Large intestine (tissue), 3 donors: ENCODE data around the gene UBASH3A. TPM values are rescaled to one million over a fixed set of nuclear protein-coding genes. Genes with fewer than 3 reads are reported as not detected.
"Not testable (repeated sequence)": the region's sequence is repeated elsewhere in the genome, so short reads cannot be mapped to it uniquely, and the experiment has no call there.

ENCODE experiments used
- DNase-seq, 2 donors: peaks; one replicate each; pipeline versions ENCODE4 v3.0.0 to v3.0.0-alpha.2; 2013
- H3K27ac ChIP-seq: one replicate; pipeline ENCODE4 v1.5.1; 2013; ENCODE audit warnings: low read length
- H3K27me3 ChIP-seq: 2 replicates; pipeline ENCODE4 v1.6.1; 2013; ENCODE audit warnings: low read length; ENCODE audit not compliant: control insufficient read depth, insufficient read depth
- H3K36me3 ChIP-seq: 2 replicates; pipeline ENCODE4 v1.6.1; 2013; ENCODE audit warnings: low read length; ENCODE audit not compliant: control insufficient read depth, insufficient read depth
- H3K4me1 ChIP-seq: one replicate; pipeline ENCODE4 v1.6.1; 2013; ENCODE audit warnings: low read length; ENCODE audit not compliant: control insufficient read depth, insufficient read depth
- H3K4me3 ChIP-seq: one replicate; pipeline ENCODE4 v1.5.1; 2013; ENCODE audit warnings: low read length
- H3K9me3 ChIP-seq: one replicate; pipeline ENCODE4 v1.6.1; 2013; ENCODE audit warnings: mild to moderate bottlenecking, low read depth, low read length, moderate library complexity; ENCODE audit not compliant: control insufficient read depth
- WGBS: methylation state at CpG from one replicate; pipeline ENCODE4 v1.1.5; 2013; ENCODE audit warnings: low lambda C conversion rate; ENCODE audit not compliant: insufficient coverage; 5-methylcytosine and 5-hydroxymethylcytosine counted together
- polyA plus RNA-seq: library from polyadenylated mRNA; unstranded; fragments of 120-200 nt; gene quantifications from one replicate; pipeline ENCODE4 v1.2.1, GENCODE V29; 2013

UBASH3A gene
- polyA plus RNA-seq, 1 donor, result 0.73 TPM

DNA sequence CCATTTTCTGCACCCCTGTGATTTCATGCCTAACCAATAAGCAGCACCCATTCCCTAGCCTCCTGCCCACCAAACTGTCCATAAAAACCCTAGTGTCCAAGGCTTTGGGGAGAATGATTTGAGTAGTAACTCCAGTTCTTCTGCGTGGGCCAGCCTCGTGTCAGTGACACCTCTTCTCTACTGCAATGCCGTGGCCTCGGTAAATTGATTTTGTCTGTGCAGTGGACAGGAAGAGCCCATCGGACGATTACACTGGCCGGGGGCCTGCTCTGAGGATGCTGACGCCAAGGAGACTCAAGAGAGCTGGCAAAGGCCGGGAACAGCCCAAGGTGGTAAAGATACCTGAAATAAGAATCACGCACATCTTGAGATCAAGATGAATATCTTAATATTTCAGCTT is 63.0 kb downstream of the UBASH3A start:
- DNase-seq, result no peak
- Histone ChIP-seq H3K4me1 (peaks cover 82% of the 10 kb centered on the region), H3K4me3 (no peak overlapping the region), H3K36me3 (no peaks in the 10 kb centered on the region), H3K27ac (no peak overlapping the region), H3K27me3 (no peaks in the 10 kb centered on the region), H3K9me3 (no peaks in the 10 kb centered on the region)
- WGBS, result no CpG with 5 or more reads among the region's 10 CpGs

DNA sequence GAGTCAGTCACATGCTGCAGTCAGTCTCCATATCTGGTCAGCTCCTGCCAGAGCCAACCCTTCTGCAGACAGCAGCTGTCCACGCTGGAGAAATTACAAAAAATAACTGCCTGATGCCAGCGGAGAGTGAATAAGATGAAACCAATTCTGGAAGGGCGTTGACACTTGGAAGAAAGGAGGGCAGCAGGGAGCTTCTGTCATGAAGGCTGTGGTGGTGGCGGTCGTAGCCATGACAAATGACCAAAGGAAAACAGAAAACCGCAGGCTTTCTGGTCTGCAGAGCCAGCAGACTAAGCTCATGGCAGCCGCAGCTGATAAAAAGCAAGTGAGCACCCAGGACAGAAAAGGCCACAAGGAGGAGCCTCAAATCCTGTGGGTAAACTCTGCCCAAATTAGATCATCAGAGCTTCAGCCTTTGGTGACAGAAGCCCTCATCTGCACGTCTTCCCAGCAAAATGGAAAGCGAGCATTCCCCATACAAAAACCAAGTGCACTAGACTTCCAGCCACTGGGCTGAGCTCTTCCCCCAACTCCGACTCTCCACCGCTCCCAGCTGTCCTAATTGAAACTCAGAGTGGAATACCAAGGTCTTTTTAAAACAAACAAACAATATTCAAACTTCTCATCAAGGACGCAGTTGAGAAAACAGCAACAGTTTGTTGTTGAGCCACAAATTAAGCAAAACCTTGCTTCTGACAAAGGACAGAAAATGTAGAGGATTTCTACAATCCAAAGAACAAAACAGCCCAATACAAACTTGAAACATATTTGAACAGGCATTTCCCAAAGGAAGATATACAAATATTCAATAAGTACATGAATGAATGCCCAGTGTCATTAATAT is 63.7 kb downstream of the UBASH3A start:
- no peaks in the 10 kb centered on the region for H3K36me3 ChIP-seq
- no peaks in the 10 kb centered on the region for H3K27me3 ChIP-seq
- peak overlapping the region; percentile 99 for H3K27ac ChIP-seq
- H3K4me3 ChIP-seq, result no peak overlapping the region
- H3K4me1 ChIP-seq, result peaks cover 75% of the 10 kb centered on the region
- no peaks in the 10 kb centered on the region for H3K9me3 ChIP-seq
- WGBS, result 60% methylated on average over 1 of the region's 12 CpGs
- DNase-seq, result peak in 1 of 2 donors; percentile 57

DNA sequence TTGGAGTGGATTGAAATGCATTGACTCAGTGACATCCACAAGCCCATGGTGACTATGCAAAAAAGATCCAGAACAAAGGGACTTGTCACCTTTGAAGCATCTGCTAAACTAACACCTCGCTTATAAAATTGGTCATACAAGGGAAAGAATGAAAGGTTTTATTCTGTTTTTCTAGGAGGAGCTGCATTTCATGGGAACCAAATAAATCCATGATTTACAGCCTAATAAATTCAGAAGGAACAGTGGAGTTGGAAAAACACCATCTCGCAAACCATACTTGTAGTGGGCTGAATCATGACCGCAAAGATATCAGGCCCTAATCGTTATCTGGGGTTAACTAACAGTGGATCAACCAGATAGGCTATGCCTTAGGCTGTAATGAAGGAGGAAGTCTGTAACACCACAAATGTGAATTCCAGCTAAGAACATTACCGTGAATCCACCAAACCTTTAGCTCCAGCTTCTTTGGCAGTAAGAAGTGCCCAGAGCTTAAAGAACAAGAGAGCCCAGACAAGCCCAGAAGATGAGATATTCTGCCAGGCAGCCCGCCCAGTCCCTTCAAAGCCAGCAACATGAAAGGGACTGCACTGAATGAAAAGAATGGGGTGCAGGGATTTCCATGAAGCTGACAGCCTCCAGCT is 64.9 kb downstream of the UBASH3A start:
- Histone ChIP-seq H3K4me3 (no peak overlapping the region), H3K36me3 (no peaks in the 10 kb centered on the region), H3K27ac (peak overlapping the region; percentile 99), H3K4me1 (peaks cover 66% of the 10 kb centered on the region), H3K27me3 (no peaks in the 10 kb centered on the region), H3K9me3 (no peaks in the 10 kb centered on the region)
- DNase-seq, result peak in 1 of 2 donors; percentile 46
- no CpG with 5 or more reads among the region's 6 CpGs for WGBS

DNA sequence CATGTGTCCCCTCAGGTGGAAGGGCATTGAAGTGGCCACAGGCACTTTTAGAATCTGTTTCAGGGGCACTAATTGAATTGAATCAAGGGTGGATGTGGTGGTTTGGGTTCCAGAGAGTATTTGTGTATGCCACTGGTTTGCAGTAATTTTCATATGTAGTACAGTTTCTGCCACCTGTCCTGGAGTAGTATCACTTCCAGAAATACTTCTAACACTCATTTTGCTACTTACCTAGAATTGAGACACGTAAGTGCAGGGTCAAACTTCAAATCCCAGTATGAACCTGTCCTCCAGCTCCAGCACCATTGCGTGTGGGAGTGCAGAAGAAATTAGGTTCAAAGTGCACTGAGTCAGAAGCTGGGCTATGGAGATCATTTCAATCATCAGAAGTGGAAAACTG is 65.6 kb downstream of the UBASH3A start:
- DNase-seq, result peak; percentile 91 to 95
- WGBS, result no CpG with 5 or more reads among the region's 2 CpGs
- Histone ChIP-seq H3K9me3 (no peaks in the 10 kb centered on the region), H3K4me1 (peaks cover 64% of the 10 kb centered on the region), H3K4me3 (no peak overlapping the region), H3K36me3 (no peaks in the 10 kb centered on the region), H3K27ac (peak overlapping the region; percentile 99), H3K27me3 (no peaks in the 10 kb centered on the region)

DNA sequence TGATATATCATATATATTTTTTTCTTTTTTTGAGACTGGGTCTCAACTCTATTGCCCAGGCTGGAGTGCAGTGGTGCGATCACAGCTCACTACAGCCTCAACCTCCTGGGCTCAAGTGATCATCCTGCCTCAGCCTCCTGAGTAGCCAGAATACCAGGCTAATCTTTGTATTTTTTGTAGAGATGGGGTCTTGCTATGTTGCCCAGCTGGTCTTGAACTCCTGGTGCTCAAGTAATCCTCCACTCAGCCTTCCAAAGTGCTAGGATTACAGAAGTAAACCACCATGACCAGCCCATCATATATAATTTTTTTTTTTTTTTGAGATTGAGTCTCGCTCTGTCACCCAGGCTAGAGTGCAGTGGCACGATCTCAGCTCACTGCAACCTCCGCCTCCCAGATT is 66.0 kb downstream of the UBASH3A start:
- peaks cover 64% of the 10 kb centered on the region for H3K4me1 ChIP-seq
- not testable (repeated sequence) for DNase-seq, H3K9me3 ChIP-seq, H3K4me3 ChIP-seq, H3K27me3 ChIP-seq, H3K36me3 ChIP-seq
- peak overlapping the region; percentile 99 for H3K27ac ChIP-seq
- WGBS, result no CpG with 5 or more reads among the region's 4 CpGs

DNA sequence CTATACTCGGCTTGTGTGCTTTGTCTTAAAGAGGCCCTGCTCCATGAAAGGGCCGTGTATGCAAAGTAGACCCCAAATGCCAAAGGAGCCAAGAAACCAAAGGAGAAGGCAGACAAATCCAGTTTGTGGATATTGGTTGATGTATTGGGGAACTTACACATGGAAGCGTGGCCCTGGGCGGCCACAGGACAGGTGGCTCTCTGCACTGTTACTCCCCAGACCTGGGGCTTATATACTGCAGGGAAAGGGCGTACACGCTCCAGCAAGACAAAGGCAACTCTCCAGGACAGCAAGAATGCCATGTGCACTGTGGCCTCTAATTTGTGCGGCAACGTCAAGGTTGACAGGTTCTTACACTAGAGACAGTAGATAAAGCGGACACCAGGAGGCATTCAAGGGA is 67.5 kb downstream of the UBASH3A start:
- Histone ChIP-seq H3K36me3 (no peaks in the 10 kb centered on the region), H3K27ac (no peak overlapping the region), H3K27me3 (no peaks in the 10 kb centered on the region), H3K9me3 (peaks cover 3% of the 10 kb centered on the region), H3K4me3 (no peak overlapping the region), H3K4me1 (peaks cover 66% of the 10 kb centered on the region)
- no CpG with 5 or more reads among the region's 9 CpGs for WGBS
- no peak for DNase-seq

DNA sequence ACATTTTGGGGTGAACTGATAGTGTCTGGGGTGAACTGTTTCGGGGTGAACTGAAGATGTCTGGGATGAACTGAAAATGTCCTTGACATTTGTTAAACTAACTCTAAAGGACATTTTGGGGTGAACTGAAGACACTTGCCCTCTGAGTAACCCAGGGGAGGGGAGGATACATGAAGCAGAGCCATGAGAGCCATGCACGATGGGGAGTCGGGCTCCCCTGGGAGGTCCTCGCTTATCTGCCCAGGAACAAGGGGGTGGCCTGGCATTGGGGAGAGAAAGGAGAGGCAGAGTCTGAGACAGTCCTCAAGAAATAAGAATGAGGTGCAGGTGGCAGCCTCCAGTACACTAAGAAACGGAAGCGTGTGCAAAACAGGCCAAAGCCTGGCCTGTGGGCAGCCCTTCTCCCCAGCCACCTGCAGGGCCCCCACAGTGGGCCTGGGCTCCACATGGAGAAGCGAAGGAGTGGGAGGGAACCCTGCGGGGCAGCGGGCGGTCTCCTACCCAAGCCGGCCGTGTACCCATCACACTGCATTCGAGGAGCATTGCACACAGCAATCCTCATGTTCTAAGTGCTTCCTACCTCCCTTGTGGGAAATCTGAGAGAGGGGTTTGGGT is 68.1 kb downstream of the UBASH3A start:
- Histone ChIP-seq H3K36me3 (no peaks in the 10 kb centered on the region), H3K27me3 (no peaks in the 10 kb centered on the region), H3K4me1 (peaks cover 66% of the 10 kb centered on the region), H3K4me3 (no peak overlapping the region), H3K9me3 (peaks cover 3% of the 10 kb centered on the region), H3K27ac (no peak overlapping the region)
- no CpG with 5 or more reads among the region's 13 CpGs for WGBS
- DNase-seq, result no peak

DNA sequence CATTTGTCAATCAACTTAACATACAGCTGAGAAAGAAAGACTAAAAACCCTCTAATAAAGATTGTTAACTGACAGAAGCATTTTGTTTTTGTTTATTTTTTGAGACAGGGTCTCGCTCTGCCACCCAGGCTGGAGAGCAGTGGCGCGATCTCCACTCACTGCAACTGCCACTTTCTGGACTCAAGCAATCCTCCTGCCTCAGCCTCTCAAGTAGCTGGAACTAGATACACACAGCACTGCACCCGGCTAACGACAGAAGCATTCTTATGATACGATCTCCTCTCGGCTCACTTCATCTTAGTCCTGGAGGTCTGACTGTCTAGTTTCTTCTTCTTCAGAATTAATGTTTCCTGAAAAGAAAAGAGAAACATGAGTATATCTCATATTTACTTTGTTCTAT is 68.8 kb downstream of the UBASH3A start:
- Histone ChIP-seq H3K36me3 (no peaks in the 10 kb centered on the region), H3K27me3 (no peaks in the 10 kb centered on the region), H3K27ac (no peak overlapping the region), H3K9me3 (peaks cover 3% of the 10 kb centered on the region), H3K4me1 (peaks cover 59% of the 10 kb centered on the region), H3K4me3 (no peak overlapping the region)
- no peak for DNase-seq
- WGBS, result 63% methylated on average over 4 of the region's 7 CpGs

DNA sequence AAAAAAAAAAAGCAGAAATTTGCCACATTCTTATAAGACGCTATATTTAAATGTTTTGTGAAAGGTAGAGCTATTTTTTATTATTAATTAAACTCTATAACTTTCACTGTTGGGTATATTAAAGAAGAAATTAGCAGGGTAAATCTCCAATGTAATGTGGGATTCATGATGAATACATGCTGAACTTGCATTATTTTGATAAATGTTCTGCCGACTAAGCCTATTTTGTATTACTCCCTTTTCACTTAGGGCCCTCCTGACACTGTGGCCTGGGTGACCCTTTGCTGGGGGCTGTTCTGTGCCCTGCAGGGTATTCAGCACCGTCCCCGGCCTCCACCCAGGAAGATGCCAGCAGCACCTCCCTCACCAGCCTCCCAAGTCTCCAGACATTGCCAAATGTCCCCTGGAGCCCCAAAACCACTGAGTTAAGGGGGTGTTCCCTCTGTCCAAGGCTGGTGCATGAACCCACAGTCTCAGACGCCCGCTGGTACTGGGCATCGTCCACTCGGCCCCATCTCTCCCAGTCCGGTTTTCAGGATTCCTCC is 69.9 kb downstream of the UBASH3A start:
- H3K9me3 ChIP-seq, result peaks cover 3% of the 10 kb centered on the region
- H3K4me3 ChIP-seq, result no peak overlapping the region
- no CpG with 5 or more reads among the region's 9 CpGs for WGBS
- H3K27me3 ChIP-seq, result no peaks in the 10 kb centered on the region
- DNase-seq, result no peak
- H3K36me3 ChIP-seq, result no peaks in the 10 kb centered on the region
- H3K4me1 ChIP-seq, result peaks cover 50% of the 10 kb centered on the region
- H3K27ac ChIP-seq, result peak overlapping the region; percentile 96

DNA sequence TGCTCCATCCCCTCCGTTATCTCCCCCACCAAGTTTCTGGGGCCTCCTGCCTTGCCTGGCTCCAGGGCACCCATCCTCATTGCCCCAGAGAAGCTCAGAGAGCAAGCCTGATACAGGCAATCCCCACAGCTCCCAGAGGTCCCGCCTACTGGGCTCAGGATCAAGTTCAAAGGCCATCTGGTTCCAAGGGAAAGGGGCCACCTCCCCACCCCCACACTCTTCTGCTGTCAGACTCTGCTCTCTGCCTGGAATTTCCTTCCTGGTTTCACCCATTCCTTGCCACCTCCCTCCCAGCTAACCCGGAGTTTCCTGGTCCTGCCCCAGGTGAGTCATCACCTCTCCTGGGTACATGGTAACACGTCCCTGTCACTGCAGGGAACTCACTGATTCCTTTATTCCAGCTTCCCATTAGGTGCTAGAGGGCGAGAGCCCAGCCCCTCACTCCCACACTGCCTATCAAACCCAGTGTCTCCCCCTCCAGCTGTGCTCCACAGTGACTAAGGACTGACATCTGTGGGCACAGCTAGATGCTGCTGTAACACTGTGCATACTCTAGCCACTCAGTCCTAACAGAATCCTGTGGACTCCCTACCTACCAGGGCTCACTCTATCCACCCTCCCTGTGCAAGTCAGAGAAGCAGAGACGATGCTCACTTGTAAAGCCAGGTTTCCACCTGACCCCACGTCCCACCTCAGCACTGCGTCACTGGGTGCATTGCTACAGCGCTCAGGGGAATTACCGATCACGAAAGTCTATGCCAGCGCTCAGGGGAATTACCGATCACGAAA is 70.5 kb downstream of the UBASH3A start:
- peaks cover 3% of the 10 kb centered on the region for H3K9me3 ChIP-seq
- H3K4me1 ChIP-seq, result peaks cover 43% of the 10 kb centered on the region
- peak; percentile 97 to 99 for DNase-seq
- no peaks in the 10 kb centered on the region for H3K36me3 ChIP-seq
- no CpG with 5 or more reads among the region's 14 CpGs for WGBS
- no peak overlapping the region for H3K4me3 ChIP-seq
- H3K27ac ChIP-seq, result peak overlapping the region; percentile 96
- no peaks in the 10 kb centered on the region for H3K27me3 ChIP-seq
